Activated CD4-positive, alpha-beta T cell treated with anti-CD3 and anti-CD28 coated beads, Interleukin-2, amount 10 ng/mL, durations not matched to agents 24 days and 14 days (primary cell): ENCODE measurements around the gene CPM. TPM values are rescaled to one million over a fixed set of nuclear protein-coding genes. Genes with fewer than 3 reads are reported as not detected.
"Not testable (repeated sequence)": the region's sequence is repeated elsewhere in the genome, so short reads cannot be mapped to it uniquely, and the experiment has no call there.

ENCODE experiments used
- DNase-seq: peaks from one replicate; pipeline ENCODE4 v3.0.0; 2022
- H3K27ac Mint-ChIP-seq: one replicate; pipeline ENCODE4 v1.8.0; 2022; ENCODE audit warnings: mild to moderate bottlenecking, mixed read lengths
- H3K27me3 Mint-ChIP-seq: one replicate; pipeline ENCODE4 v1.8.0; 2022; ENCODE audit warnings: mixed read lengths
- H3K36me3 Mint-ChIP-seq: one replicate; pipeline ENCODE4 v1.8.0; 2022; ENCODE audit warnings: low read depth, mild to moderate bottlenecking, mixed read lengths
- H3K4me1 Mint-ChIP-seq: one replicate; pipeline ENCODE4 v1.8.0; 2021; ENCODE audit warnings: mixed read lengths
- H3K4me3 Mint-ChIP-seq: one replicate; pipeline ENCODE4 v1.8.0; 2022; ENCODE audit warnings: mild to moderate bottlenecking, moderate library complexity, mixed read lengths
- H3K9me3 Mint-ChIP-seq: one replicate; pipeline ENCODE4 v1.8.0; 2021; ENCODE audit warnings: mixed read lengths
- intact Hi-C: fragments of 100-400 bp; cut with micrococcal nuclease; formaldehyde crosslinking; loops from one replicate; pipeline ENCODE4 v1.15.1; 2023
- total RNA-seq: library from RNA; stranded (reverse); gene quantifications from 2 replicates; pipeline ENCODE4 v1.2.3, GENCODE V29; 2022

Gene CPM
- total RNA-seq, 1 donor from 2014 or later, result 76.5 TPM

GRCh38 chr12:68802372-68802745 is 130.6 kb downstream of the CPM start:
- intact Hi-C loops, result loop anchor here (10.0 kb wide), 3 partner anchors 308 to 578 kb away; partner anchors contain the start of gene IL26
- not testable (repeated sequence) for H3K27ac Mint-ChIP-seq, H3K4me1 Mint-ChIP-seq, H3K27me3 Mint-ChIP-seq, H3K9me3 Mint-ChIP-seq, H3K36me3 Mint-ChIP-seq, H3K4me3 Mint-ChIP-seq, DNase-seq

Other genes starting within 250 kb of the CPM start
- 127 and 128 TPM in 2 replicates for gene NUP107, start 246.2 kb downstream of the CPM start, total RNA-seq
- gene SLC35E3, start 187.0 kb downstream of the CPM start, total RNA-seq, result 3.8 and 4.2 TPM in 2 replicates
- gene MDM2, start 125.0 kb downstream of the CPM start, total RNA-seq, result 227 and 233 TPM in 2 replicates